Fibroblast of villous mesenchyme (primary cell): ENCODE measurements around the gene PDE6A. TPM values are rescaled to one million over a fixed set of nuclear protein-coding genes. Genes with fewer than 3 reads are reported as not detected.
"Not testable (repeated sequence)": the region's sequence is repeated elsewhere in the genome, so short reads cannot be mapped to it uniquely, and the experiment has no call there.

Experiments
- DNase-seq: peaks from one replicate; pipeline ENCODE4 v3.0.0-alpha.2; 2010; ENCODE audit warnings: low read depth
- H3K4me3 ChIP-seq: 2 replicates; pipeline ENCODE4 v1.5.1; 2011; ENCODE audit warnings: low read depth, mild to moderate bottlenecking, low read length
- CTCF ChIP-seq: IDR thresholded peaks from 2 replicates; pipeline ENCODE4 v1.5.1; 2012; ENCODE audit warnings: low read depth, mild to moderate bottlenecking, low read length; ENCODE audit not compliant: insufficient read depth
- total RNA-seq: library from RNA; depleted of rRNA; stranded (reverse); fragments of >200 nt; gene quantifications from 2 replicates; pipeline ENCODE4 v1.2.3, GENCODE V29; 2012

The PDE6A gene
- total RNA-seq, 1 donor: under 0.01 TPM

GRCh38 chr5:149954798-149955197, 10.2 kb upstream of the PDE6A start:
- DNase-seq: no peak
- no peak for TF ChIP-seq CTCF
- no peak overlapping the region for H3K4me3 ChIP-seq

- DNase-seq: no peak
- no peak for TF ChIP-seq CTCF
- H3K4me3 ChIP-seq: no peak overlapping the region
These were observed 9.0 kb upstream of the PDE6A start for GRCh38 chr5:149953436-149954121.

GRCh38 chr5:149951138-149951749, 6.7 kb upstream of the PDE6A start:
- DNase-seq: no peak
- no peak overlapping the region for H3K4me3 ChIP-seq
- peak; percentile 19 for TF ChIP-seq CTCF

- no peak for DNase-seq
- H3K4me3 ChIP-seq: no peak overlapping the region
- no peak for TF ChIP-seq CTCF
These were observed 4.4 kb upstream of the PDE6A start for GRCh38 chr5:149948993-149949392.

GRCh38 chr5:149946118-149946517, 1.5 kb upstream of the PDE6A start:
- H3K4me3 ChIP-seq: no peak overlapping the region
- DNase-seq: no peak
- TF ChIP-seq CTCF: no peak

- DNase-seq, H3K4me3 ChIP-seq: not testable (repeated sequence)
These were observed 1.2 kb downstream of the PDE6A start for GRCh38 chr5:149943177-149943949.

GRCh38 chr5:149942741-149943169, 1.8 kb downstream of the PDE6A start:
- not testable (repeated sequence) for H3K4me3 ChIP-seq
- DNase-seq: peak; percentile 52
